Activated naive CD4-positive, alpha-beta T cell treated with anti-CD3 and anti-CD28 coated beads for 36 hours (primary cell): Measurements from ENCODE around the gene ARHGAP25. TPM values are rescaled to one million over a fixed set of nuclear protein-coding genes. Genes with fewer than 3 reads are reported as not detected.

Experiments
- CTCF ChIA-PET: fragments of 350-600 bp; sonication (Branson Sonifier 250); formaldehyde crosslinking; loops from one replicate; lab custom pipeline; 2021; ENCODE audit warnings: antibody characterized with exemption; lab: Charles Lee
- DNase-seq: peaks from one replicate; pipeline ENCODE4 v3.0.0-alpha.2; 2020
- H3K27ac Mint-ChIP-seq: one replicate; pipeline ENCODE4 v1.8.0; 2021; ENCODE audit warnings: mild to moderate bottlenecking, mixed read lengths
- H3K27me3 Mint-ChIP-seq: one replicate; pipeline ENCODE4 v1.8.0; 2021; ENCODE audit warnings: low read depth, mixed read lengths
- H3K36me3 Mint-ChIP-seq: one replicate; pipeline ENCODE4 v1.8.0; 2021; ENCODE audit warnings: low read depth, mixed read lengths
- H3K4me1 Mint-ChIP-seq: one replicate; pipeline ENCODE4 v1.8.0; 2021; ENCODE audit warnings: low read depth, mixed read lengths
- H3K4me3 Mint-ChIP-seq: one replicate; pipeline ENCODE4 v1.8.0; 2021; ENCODE audit warnings: mild to moderate bottlenecking, moderate library complexity, mixed read lengths
- H3K9me3 Mint-ChIP-seq: one replicate; pipeline ENCODE4 v1.8.0; 2021; ENCODE audit warnings: mixed read lengths
- intact Hi-C: fragments of 100-400 bp; cut with micrococcal nuclease; formaldehyde crosslinking; loops from one replicate; pipeline ENCODE4 v1.15.1; 2023
- total RNA-seq, 2 experiments: library from RNA; stranded (reverse); gene quantifications; one replicate each; pipeline ENCODE4 v1.2.3, GENCODE V29; 2021

Gene ARHGAP25
- total RNA-seq, 2 experiments from 2014 or later, result 43.0 to 46.7 TPM

- H3K4me3 Mint-ChIP-seq, result peak overlapping the region; percentile 52
- intact Hi-C loops, result no loop called here
- H3K4me1 Mint-ChIP-seq, result peaks cover 82% of the 10 kb centered on the region
- no peaks in the 10 kb centered on the region for H3K27me3 Mint-ChIP-seq
- H3K36me3 Mint-ChIP-seq, result no peaks in the 10 kb centered on the region
- CTCF ChIA-PET, result interaction anchor here (0.6 to 4.7 kb wide), 18 partner anchors 11 to 258 kb away, joined by 3 to 31 read pairs (median 6); partner anchors contain the start of gene ARHGAP25
- peak overlapping the region; percentile 87 for H3K27ac Mint-ChIP-seq
- peak; percentile 62 for DNase-seq
- H3K9me3 Mint-ChIP-seq, result no peaks in the 10 kb centered on the region
Observed at GRCh38 chr2:68721482-68722101, 13.0 kb upstream of the ARHGAP25 start.

GRCh38 chr2:68722712-68723111 lies 11.9 kb upstream of the ARHGAP25 start:
- no peaks in the 10 kb centered on the region for H3K9me3 Mint-ChIP-seq
- intact Hi-C loops, result no loop called here
- H3K4me3 Mint-ChIP-seq, result no peak overlapping the region
- CTCF ChIA-PET, result interaction anchor here (0.6 to 4.7 kb wide), 16 partner anchors 9 to 665 kb away, joined by 3 to 31 read pairs (median 6); partner anchors contain the start of gene ARHGAP25
- H3K36me3 Mint-ChIP-seq, result no peaks in the 10 kb centered on the region
- DNase-seq, result peak; percentile 56
- H3K27me3 Mint-ChIP-seq, result no peaks in the 10 kb centered on the region
- H3K4me1 Mint-ChIP-seq, result peaks cover 80% of the 10 kb centered on the region
- no peak overlapping the region for H3K27ac Mint-ChIP-seq

GRCh38 chr2:68723181-68723580 lies 11.4 kb upstream of the ARHGAP25 start:
- no peaks in the 10 kb centered on the region for H3K36me3 Mint-ChIP-seq
- no peak for DNase-seq
- no peaks in the 10 kb centered on the region for H3K27me3 Mint-ChIP-seq
- no peaks in the 10 kb centered on the region for H3K9me3 Mint-ChIP-seq
- peaks cover 80% of the 10 kb centered on the region for H3K4me1 Mint-ChIP-seq
- no peak overlapping the region for H3K27ac Mint-ChIP-seq
- H3K4me3 Mint-ChIP-seq, result no peak overlapping the region
- CTCF ChIA-PET, result interaction anchor here (0.6 to 4.7 kb wide), 15 partner anchors 9 to 185 kb away, joined by 3 to 31 read pairs (median 6); partner anchors contain the start of gene ARHGAP25
- intact Hi-C loops, result no loop called here

- Mint-ChIP-seq H3K9me3 (no peaks in the 10 kb centered on the region), H3K4me1 (peaks cover 64% of the 10 kb centered on the region), H3K27me3 (no peaks in the 10 kb centered on the region), H3K4me3 (no peak overlapping the region), H3K27ac (peak overlapping the region; percentile 82), H3K36me3 (no peaks in the 10 kb centered on the region)
- CTCF ChIA-PET, result interaction anchor here (0.9 to 3.6 kb wide), 3 partner anchors 13 to 26 kb away, joined by 4 to 20 read pairs (median 6); no protein-coding TSS in a partner anchor
- DNase-seq, result no peak
- intact Hi-C loops, result no loop called here
Observed at GRCh38 chr2:68726100-68726499, 8.5 kb upstream of the ARHGAP25 start.

GRCh38 chr2:68726608-68727367 lies 7.8 kb upstream of the ARHGAP25 start:
- Mint-ChIP-seq H3K36me3 (no peaks in the 10 kb centered on the region), H3K4me3 (peak overlapping the region; percentile 11), H3K9me3 (no peaks in the 10 kb centered on the region), H3K4me1 (peaks cover 64% of the 10 kb centered on the region), H3K27ac (peak overlapping the region; percentile 82), H3K27me3 (no peaks in the 10 kb centered on the region)
- CTCF ChIA-PET, result interaction anchor here (0.6 to 3.6 kb wide), 10 partner anchors 9 to 660 kb away, joined by 3 to 20 read pairs (median 4); no protein-coding TSS in a partner anchor
- DNase-seq, result peak; percentile 94
- intact Hi-C loops, result loop anchor here (1.0 kb wide), 3 partner anchors 9 to 15 kb away; no protein-coding TSS in a partner anchor

GRCh38 chr2:68727683-68728375 lies 6.8 kb upstream of the ARHGAP25 start:
- no peak for DNase-seq
- CTCF ChIA-PET, result interaction anchor here (0.6 to 3.6 kb wide), 9 partner anchors 11 to 270 kb away, joined by 3 to 20 read pairs (median 3); no protein-coding TSS in a partner anchor
- H3K4me3 Mint-ChIP-seq, result no peak overlapping the region
- H3K27ac Mint-ChIP-seq, result peak overlapping the region; percentile 82
- H3K9me3 Mint-ChIP-seq, result no peaks in the 10 kb centered on the region
- no peaks in the 10 kb centered on the region for H3K36me3 Mint-ChIP-seq
- intact Hi-C loops, result loop anchor here (1.0 kb wide), 3 partner anchors 7 to 13 kb away; no protein-coding TSS in a partner anchor
- H3K4me1 Mint-ChIP-seq, result peaks cover 57% of the 10 kb centered on the region
- H3K27me3 Mint-ChIP-seq, result no peaks in the 10 kb centered on the region

- peaks cover 3% of the 10 kb centered on the region for H3K36me3 Mint-ChIP-seq
- no peak overlapping the region for H3K4me3 Mint-ChIP-seq
- CTCF ChIA-PET, result interaction anchor here (1.6 kb wide), 1 partner anchor 22 kb away, joined by 9 read pairs; no protein-coding TSS in a partner anchor
- no peaks in the 10 kb centered on the region for H3K27me3 Mint-ChIP-seq
- H3K9me3 Mint-ChIP-seq, result no peaks in the 10 kb centered on the region
- no peak for DNase-seq
- H3K27ac Mint-ChIP-seq, result no peak overlapping the region
- intact Hi-C loops, result loop anchor here (10.0 kb wide), 1 partner anchor 1364 kb away; no protein-coding TSS in a partner anchor
- peaks cover 44% of the 10 kb centered on the region for H3K4me1 Mint-ChIP-seq
Observed at GRCh38 chr2:68730828-68731227, 3.8 kb upstream of the ARHGAP25 start.

GRCh38 chr2:68732036-68732932 lies 2.3 kb upstream of the ARHGAP25 start:
- Mint-ChIP-seq H3K9me3 (no peaks in the 10 kb centered on the region), H3K4me1 (peaks cover 31% of the 10 kb centered on the region), H3K27me3 (no peaks in the 10 kb centered on the region), H3K4me3 (no peak overlapping the region), H3K36me3 (peaks cover 6% of the 10 kb centered on the region), H3K27ac (no peak overlapping the region)
- no peak for DNase-seq
- intact Hi-C loops, result loop anchor here (10.0 kb wide), 1 partner anchor 1363 kb away; no protein-coding TSS in a partner anchor
- CTCF ChIA-PET, result interaction anchor here (0.9 to 3.3 kb wide), 9 partner anchors 10 to 193 kb away, joined by 3 to 32 read pairs (median 12); no protein-coding TSS in a partner anchor

GRCh38 chr2:68733365-68733764 lies 1.2 kb upstream of the ARHGAP25 start:
- Mint-ChIP-seq H3K4me3 (no peak overlapping the region), H3K9me3 (no peaks in the 10 kb centered on the region), H3K27me3 (no peaks in the 10 kb centered on the region), H3K36me3 (peaks cover 8% of the 10 kb centered on the region), H3K27ac (no peak overlapping the region), H3K4me1 (peaks cover 27% of the 10 kb centered on the region)
- CTCF ChIA-PET, result interaction anchor here (0.5 to 3.3 kb wide), 18 partner anchors 9 to 484 kb away, joined by 3 to 32 read pairs (median 6); no protein-coding TSS in a partner anchor
- no peak for DNase-seq
- intact Hi-C loops, result loop anchor here (10.0 kb wide), 1 partner anchor 1361 kb away; no protein-coding TSS in a partner anchor

GRCh38 chr2:68734176-68734575 lies 435 bp upstream of the ARHGAP25 start:
- Mint-ChIP-seq H3K36me3 (peaks cover 9% of the 10 kb centered on the region), H3K9me3 (no peaks in the 10 kb centered on the region), H3K27ac (no peak overlapping the region), H3K4me1 (peaks cover 29% of the 10 kb centered on the region), H3K4me3 (no peak overlapping the region), H3K27me3 (no peaks in the 10 kb centered on the region)
- CTCF ChIA-PET, result interaction anchor here (0.5 to 3.3 kb wide), 16 partner anchors 8 to 485 kb away, joined by 3 to 32 read pairs (median 6); no protein-coding TSS in a partner anchor
- intact Hi-C loops, result loop anchor here (1.0 to 10.0 kb wide), 5 partner anchors 17 to 1361 kb away; no protein-coding TSS in a partner anchor
- no peak for DNase-seq
